WTC11 (cell line): ENCODE results near the gene GPN2. TPM values are rescaled to one million over a fixed set of nuclear protein-coding genes. Genes with fewer than 3 reads are reported as not detected.
A peak's percentile ranks its signal among the peaks of the same experiment; 100 is the strongest.

Experiments
- ATAC-seq: fragments of 200-7000 bp; cut with Tn5 transposase; 2 replicates; pipeline ENCODE4 v1.10.0; 2021; ENCODE audit warnings: mild to moderate bottlenecking, moderate library complexity
- CTCF ChIA-PET: fragments of 300-600 bp; sonication (Branson Sonifier 250); formaldehyde crosslinking; loops from one replicate; lab custom pipeline; 2021; ENCODE audit warnings: antibody characterized with exemption; lab: Charles Lee
- POLR2A ChIA-PET: fragments of 350-600 bp; sonication (Branson Sonifier 250); formaldehyde crosslinking; loops from one replicate; lab custom pipeline; 2021; ENCODE audit warnings: antibody characterized with exemption; lab: Charles Lee
- DNase-seq: peaks from one replicate; pipeline ENCODE4 v3.0.0; 2021; ENCODE audit warnings: low spot score
- H3K27ac Mint-ChIP-seq: 2 replicates; pipeline ENCODE4 v1.8.0; 2021; ENCODE audit warnings: mixed read lengths
- H3K27me3 Mint-ChIP-seq: 2 replicates; pipeline ENCODE4 v1.8.0; 2021; ENCODE audit warnings: low read depth, mild to moderate bottlenecking, moderate library complexity, mixed read lengths
- H3K36me3 Mint-ChIP-seq: 2 replicates; pipeline ENCODE4 v1.8.0; 2021; ENCODE audit warnings: mixed read lengths
- H3K4me1 Mint-ChIP-seq: 2 replicates; pipeline ENCODE4 v1.8.0; 2022; ENCODE audit warnings: mixed read lengths
- H3K4me3 Mint-ChIP-seq: 2 replicates; pipeline ENCODE4 v1.8.0; 2021; ENCODE audit warnings: mild to moderate bottlenecking, moderate library complexity, mixed read lengths
- H3K9me3 Mint-ChIP-seq: 2 replicates; pipeline ENCODE4 v1.8.0; 2021; ENCODE audit warnings: mixed read lengths
- FOXJ3 ChIP-seq: sonication (generic); formaldehyde crosslinking; IDR thresholded peaks from 2 replicates; pipeline ENCODE4 v1.9.0; 2021; ENCODE audit warnings: missing genetic modification reagents, mild to moderate bottlenecking, borderline replicate concordance
- IRF2 ChIP-seq: sonication (generic); formaldehyde crosslinking; IDR thresholded peaks from 2 replicates; pipeline ENCODE4 v1.8.0; 2022; ENCODE audit warnings: low read depth, missing genetic modification reagents, borderline replicate concordance
- MYBL2 ChIP-seq: sonication (generic); formaldehyde crosslinking; IDR thresholded peaks from 2 replicates; pipeline ENCODE4 v1.8.1; 2023; ENCODE audit warnings: mild to moderate bottlenecking, moderate library complexity, missing genetic modification reagents
- NR2C2 ChIP-seq: sonication (generic); formaldehyde crosslinking; IDR thresholded peaks from 2 replicates; pipeline ENCODE4 v1.8.0; 2022; ENCODE audit warnings: mild to moderate bottlenecking, missing genetic modification reagents
- RELA ChIP-seq: sonication (generic); formaldehyde crosslinking; IDR thresholded peaks from 2 replicates; pipeline ENCODE4 v1.8.1; 2022; ENCODE audit warnings: missing genetic modification reagents, mild to moderate bottlenecking, borderline replicate concordance
- ZNF138 ChIP-seq: sonication (generic); formaldehyde crosslinking; conservative IDR thresholded peaks from 2 replicates; pipeline ENCODE4 v1.8.1; 2022; ENCODE audit warnings: mild to moderate bottlenecking, moderate library complexity, missing genetic modification reagents
- ZNF416 ChIP-seq: fragments of 250-450 bp; sonication (Bioruptor Pico); IDR thresholded peaks from 2 replicates; pipeline ENCODE4 v1.9.0; 2021; ENCODE audit warnings: mild to moderate bottlenecking, inconsistent platforms
- total RNA-seq: library from RNA; stranded (reverse); gene quantifications from 3 replicates; pipeline ENCODE4 v1.2.3, GENCODE V29; 2021
- TF ChIP-seq, protein P1 (sequence below): sonication (generic); formaldehyde crosslinking; IDR thresholded peaks from 2 replicates; pipeline ENCODE4 v1.8.1; 2022; ENCODE audit warnings: mild to moderate bottlenecking, moderate library complexity, missing genetic modification reagents
- TF ChIP-seq, protein P2 (sequence below): sonication (generic); formaldehyde crosslinking; IDR thresholded peaks from 2 replicates; pipeline ENCODE4 v1.8.0; 2022; ENCODE audit warnings: mild to moderate bottlenecking, missing genetic modification reagents
- TF ChIP-seq, protein P3 (sequence below): sonication (generic); formaldehyde crosslinking; IDR thresholded peaks from 2 replicates; pipeline ENCODE4 v1.8.0; 2023; ENCODE audit warnings: missing genetic modification reagents, mild to moderate bottlenecking, borderline replicate concordance
- TF ChIP-seq, protein P4 (sequence below): sonication (generic); formaldehyde crosslinking; IDR thresholded peaks from 2 replicates; pipeline ENCODE4 v1.8.1; 2022; ENCODE audit warnings: mild to moderate bottlenecking, missing genetic modification reagents, moderate library complexity, borderline replicate concordance
- TF ChIP-seq, protein P5 (sequence below): sonication (generic); formaldehyde crosslinking; IDR thresholded peaks from 2 replicates; pipeline ENCODE4 v1.8.1; 2023; ENCODE audit warnings: mild to moderate bottlenecking, missing genetic modification reagents, moderate library complexity
- TF ChIP-seq, protein P6 (sequence below): sonication (generic); formaldehyde crosslinking; IDR thresholded peaks from 2 replicates; pipeline ENCODE4 v1.8.0; 2022; ENCODE audit warnings: missing genetic modification reagents
- TF ChIP-seq, protein P7 (sequence below): sonication (generic); formaldehyde crosslinking; IDR thresholded peaks from 2 replicates; pipeline ENCODE4 v1.8.1; 2022; ENCODE audit warnings: missing genetic modification reagents, borderline replicate concordance
- TF ChIP-seq, protein P8 (sequence below): sonication (generic); formaldehyde crosslinking; IDR thresholded peaks from 2 replicates; pipeline ENCODE4 v1.8.0; 2023; ENCODE audit warnings: mild to moderate bottlenecking, missing genetic modification reagents
- TF ChIP-seq, protein P9 (sequence below): sonication (generic); formaldehyde crosslinking; conservative IDR thresholded peaks from 2 replicates; pipeline ENCODE4 v1.8.1; 2022; ENCODE audit warnings: mild to moderate bottlenecking, missing genetic modification reagents
- TF ChIP-seq, protein P10 (sequence below): sonication (generic); formaldehyde crosslinking; IDR thresholded peaks from 2 replicates; pipeline ENCODE4 v1.8.1; 2023; ENCODE audit warnings: mild to moderate bottlenecking, missing genetic modification reagents

GPN2 gene
- total RNA-seq, 1 experiment from 2014 or later = 38.5 TPM

DNA sequence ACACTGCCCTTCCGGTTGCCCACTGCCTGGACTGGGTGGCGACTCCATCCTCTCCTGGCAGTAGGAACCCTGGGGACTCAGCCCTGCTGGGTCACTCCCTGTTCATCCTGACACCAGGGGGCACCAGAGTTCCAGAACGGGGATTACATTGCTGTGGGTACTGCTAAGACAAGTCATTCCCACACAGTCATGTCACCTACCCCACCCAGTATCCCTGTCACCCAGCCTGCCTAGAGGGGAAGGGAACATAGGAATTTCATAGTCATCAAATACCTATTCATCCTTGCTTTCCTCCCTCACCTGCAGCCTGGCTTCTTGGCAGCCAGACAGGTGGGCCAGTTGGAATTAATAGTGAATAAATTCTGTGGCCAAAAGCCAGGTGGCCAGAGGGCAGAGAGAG lies 36.9 kb downstream of the GPN2 start (continued):
- TF ChIP-seq, protein P1, sequence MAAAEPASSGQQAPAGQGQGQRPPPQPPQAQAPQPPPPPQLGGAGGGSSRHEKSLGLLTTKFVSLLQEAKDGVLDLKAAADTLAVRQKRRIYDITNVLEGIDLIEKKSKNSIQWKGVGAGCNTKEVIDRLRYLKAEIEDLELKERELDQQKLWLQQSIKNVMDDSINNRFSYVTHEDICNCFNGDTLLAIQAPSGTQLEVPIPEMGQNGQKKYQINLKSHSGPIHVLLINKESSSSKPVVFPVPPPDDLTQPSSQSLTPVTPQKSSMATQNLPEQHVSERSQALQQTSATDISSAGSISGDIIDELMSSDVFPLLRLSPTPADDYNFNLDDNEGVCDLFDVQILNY (CRISPR knock-in tag) = no peak
- TF ChIP-seq, protein P2, sequence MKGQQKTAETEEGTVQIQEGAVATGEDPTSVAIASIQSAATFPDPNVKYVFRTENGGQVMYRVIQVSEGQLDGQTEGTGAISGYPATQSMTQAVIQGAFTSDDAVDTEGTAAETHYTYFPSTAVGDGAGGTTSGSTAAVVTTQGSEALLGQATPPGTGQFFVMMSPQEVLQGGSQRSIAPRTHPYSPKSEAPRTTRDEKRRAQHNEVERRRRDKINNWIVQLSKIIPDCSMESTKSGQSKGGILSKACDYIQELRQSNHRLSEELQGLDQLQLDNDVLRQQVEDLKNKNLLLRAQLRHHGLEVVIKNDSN = no peak
- TF ChIP-seq, protein P3, sequence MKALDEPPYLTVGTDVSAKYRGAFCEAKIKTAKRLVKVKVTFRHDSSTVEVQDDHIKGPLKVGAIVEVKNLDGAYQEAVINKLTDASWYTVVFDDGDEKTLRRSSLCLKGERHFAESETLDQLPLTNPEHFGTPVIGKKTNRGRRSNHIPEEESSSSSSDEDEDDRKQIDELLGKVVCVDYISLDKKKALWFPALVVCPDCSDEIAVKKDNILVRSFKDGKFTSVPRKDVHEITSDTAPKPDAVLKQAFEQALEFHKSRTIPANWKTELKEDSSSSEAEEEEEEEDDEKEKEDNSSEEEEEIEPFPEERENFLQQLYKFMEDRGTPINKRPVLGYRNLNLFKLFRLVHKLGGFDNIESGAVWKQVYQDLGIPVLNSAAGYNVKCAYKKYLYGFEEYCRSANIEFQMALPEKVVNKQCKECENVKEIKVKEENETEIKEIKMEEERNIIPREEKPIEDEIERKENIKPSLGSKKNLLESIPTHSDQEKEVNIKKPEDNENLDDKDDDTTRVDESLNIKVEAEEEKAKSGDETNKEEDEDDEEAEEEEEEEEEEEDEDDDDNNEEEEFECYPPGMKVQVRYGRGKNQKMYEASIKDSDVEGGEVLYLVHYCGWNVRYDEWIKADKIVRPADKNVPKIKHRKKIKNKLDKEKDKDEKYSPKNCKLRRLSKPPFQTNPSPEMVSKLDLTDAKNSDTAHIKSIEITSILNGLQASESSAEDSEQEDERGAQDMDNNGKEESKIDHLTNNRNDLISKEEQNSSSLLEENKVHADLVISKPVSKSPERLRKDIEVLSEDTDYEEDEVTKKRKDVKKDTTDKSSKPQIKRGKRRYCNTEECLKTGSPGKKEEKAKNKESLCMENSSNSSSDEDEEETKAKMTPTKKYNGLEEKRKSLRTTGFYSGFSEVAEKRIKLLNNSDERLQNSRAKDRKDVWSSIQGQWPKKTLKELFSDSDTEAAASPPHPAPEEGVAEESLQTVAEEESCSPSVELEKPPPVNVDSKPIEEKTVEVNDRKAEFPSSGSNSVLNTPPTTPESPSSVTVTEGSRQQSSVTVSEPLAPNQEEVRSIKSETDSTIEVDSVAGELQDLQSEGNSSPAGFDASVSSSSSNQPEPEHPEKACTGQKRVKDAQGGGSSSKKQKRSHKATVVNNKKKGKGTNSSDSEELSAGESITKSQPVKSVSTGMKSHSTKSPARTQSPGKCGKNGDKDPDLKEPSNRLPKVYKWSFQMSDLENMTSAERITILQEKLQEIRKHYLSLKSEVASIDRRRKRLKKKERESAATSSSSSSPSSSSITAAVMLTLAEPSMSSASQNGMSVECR (CRISPR knock-in tag) = no peak
- TF ChIP-seq, protein P4, sequence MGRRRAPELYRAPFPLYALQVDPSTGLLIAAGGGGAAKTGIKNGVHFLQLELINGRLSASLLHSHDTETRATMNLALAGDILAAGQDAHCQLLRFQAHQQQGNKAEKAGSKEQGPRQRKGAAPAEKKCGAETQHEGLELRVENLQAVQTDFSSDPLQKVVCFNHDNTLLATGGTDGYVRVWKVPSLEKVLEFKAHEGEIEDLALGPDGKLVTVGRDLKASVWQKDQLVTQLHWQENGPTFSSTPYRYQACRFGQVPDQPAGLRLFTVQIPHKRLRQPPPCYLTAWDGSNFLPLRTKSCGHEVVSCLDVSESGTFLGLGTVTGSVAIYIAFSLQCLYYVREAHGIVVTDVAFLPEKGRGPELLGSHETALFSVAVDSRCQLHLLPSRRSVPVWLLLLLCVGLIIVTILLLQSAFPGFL (CRISPR knock-in tag) = no peak
- TF ChIP-seq, protein P5, sequence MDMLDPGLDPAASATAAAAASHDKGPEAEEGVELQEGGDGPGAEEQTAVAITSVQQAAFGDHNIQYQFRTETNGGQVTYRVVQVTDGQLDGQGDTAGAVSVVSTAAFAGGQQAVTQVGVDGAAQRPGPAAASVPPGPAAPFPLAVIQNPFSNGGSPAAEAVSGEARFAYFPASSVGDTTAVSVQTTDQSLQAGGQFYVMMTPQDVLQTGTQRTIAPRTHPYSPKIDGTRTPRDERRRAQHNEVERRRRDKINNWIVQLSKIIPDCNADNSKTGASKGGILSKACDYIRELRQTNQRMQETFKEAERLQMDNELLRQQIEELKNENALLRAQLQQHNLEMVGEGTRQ = no peak
- TF ChIP-seq, protein P6, sequence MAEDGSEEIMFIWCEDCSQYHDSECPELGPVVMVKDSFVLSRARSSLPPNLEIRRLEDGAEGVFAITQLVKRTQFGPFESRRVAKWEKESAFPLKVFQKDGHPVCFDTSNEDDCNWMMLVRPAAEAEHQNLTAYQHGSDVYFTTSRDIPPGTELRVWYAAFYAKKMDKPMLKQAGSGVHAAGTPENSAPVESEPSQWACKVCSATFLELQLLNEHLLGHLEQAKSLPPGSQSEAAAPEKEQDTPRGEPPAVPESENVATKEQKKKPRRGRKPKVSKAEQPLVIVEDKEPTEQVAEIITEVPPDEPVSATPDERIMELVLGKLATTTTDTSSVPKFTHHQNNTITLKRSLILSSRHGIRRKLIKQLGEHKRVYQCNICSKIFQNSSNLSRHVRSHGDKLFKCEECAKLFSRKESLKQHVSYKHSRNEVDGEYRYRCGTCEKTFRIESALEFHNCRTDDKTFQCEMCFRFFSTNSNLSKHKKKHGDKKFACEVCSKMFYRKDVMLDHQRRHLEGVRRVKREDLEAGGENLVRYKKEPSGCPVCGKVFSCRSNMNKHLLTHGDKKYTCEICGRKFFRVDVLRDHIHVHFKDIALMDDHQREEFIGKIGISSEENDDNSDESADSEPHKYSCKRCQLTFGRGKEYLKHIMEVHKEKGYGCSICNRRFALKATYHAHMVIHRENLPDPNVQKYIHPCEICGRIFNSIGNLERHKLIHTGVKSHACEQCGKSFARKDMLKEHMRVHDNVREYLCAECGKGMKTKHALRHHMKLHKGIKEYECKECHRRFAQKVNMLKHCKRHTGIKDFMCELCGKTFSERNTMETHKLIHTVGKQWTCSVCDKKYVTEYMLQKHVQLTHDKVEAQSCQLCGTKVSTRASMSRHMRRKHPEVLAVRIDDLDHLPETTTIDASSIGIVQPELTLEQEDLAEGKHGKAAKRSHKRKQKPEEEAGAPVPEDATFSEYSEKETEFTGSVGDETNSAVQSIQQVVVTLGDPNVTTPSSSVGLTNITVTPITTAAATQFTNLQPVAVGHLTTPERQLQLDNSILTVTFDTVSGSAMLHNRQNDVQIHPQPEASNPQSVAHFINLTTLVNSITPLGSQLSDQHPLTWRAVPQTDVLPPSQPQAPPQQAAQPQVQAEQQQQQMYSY (CRISPR knock-in tag) = no peak
- TF ChIP-seq NR2C2 (CRISPR knock-in tag) = no peak
- no peak for TF ChIP-seq ZNF138 (CRISPR knock-in tag)
- TF ChIP-seq MYBL2 (CRISPR knock-in tag) = no peak

DNA sequence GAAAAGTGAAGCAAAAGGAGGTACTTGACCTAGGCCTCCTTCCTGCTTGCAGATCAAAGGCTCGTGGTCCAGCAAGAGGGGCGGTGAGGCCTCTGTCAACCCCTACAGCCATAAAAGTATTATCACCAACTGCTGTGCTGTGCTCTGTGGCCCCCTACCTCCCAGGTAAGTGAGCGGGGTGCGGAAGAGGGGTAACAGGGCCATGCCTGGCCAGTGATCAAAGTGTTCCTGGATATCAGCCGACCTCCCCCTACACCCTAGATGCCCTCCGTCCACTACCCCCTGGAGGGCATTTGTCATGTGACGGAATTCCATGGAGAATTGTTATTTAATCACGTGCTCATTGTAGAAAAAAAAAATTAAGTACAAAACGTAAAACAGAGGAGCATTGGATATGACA lies 37.4 kb downstream of the GPN2 start:
- Mint-ChIP-seq H3K36me3 (peaks cover 39% of the 10 kb centered on the region), H3K9me3 (no peaks in the 10 kb centered on the region), H3K4me3 (no peak overlapping the region), H3K27ac (peak overlapping the region; percentile 5), H3K27me3 (no peaks in the 10 kb centered on the region), H3K4me1 (peaks cover 10% of the 10 kb centered on the region)
- DNase-seq = no peak
- POLR2A ChIA-PET = no interaction called here
- no peak for ATAC-seq
- CTCF ChIA-PET = no interaction called here
- TF ChIP-seq, protein P7, sequence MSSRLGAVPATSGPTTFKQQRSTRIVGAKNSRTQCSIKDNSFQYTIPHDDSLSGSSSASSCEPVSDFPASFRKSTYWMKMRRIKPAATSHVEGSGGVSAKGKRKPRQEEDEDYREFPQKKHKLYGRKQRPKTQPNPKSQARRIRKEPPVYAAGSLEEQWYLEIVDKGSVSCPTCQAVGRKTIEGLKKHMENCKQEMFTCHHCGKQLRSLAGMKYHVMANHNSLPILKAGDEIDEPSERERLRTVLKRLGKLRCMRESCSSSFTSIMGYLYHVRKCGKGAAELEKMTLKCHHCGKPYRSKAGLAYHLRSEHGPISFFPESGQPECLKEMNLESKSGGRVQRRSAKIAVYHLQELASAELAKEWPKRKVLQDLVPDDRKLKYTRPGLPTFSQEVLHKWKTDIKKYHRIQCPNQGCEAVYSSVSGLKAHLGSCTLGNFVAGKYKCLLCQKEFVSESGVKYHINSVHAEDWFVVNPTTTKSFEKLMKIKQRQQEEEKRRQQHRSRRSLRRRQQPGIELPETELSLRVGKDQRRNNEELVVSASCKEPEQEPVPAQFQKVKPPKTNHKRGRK (CRISPR knock-in tag) = no peak
- TF ChIP-seq IRF2 = no peak
- TF ChIP-seq, protein P8, sequence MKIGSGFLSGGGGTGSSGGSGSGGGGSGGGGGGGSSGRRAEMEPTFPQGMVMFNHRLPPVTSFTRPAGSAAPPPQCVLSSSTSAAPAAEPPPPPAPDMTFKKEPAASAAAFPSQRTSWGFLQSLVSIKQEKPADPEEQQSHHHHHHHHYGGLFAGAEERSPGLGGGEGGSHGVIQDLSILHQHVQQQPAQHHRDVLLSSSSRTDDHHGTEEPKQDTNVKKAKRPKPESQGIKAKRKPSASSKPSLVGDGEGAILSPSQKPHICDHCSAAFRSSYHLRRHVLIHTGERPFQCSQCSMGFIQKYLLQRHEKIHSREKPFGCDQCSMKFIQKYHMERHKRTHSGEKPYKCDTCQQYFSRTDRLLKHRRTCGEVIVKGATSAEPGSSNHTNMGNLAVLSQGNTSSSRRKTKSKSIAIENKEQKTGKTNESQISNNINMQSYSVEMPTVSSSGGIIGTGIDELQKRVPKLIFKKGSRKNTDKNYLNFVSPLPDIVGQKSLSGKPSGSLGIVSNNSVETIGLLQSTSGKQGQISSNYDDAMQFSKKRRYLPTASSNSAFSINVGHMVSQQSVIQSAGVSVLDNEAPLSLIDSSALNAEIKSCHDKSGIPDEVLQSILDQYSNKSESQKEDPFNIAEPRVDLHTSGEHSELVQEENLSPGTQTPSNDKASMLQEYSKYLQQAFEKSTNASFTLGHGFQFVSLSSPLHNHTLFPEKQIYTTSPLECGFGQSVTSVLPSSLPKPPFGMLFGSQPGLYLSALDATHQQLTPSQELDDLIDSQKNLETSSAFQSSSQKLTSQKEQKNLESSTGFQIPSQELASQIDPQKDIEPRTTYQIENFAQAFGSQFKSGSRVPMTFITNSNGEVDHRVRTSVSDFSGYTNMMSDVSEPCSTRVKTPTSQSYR (CRISPR knock-in tag) = no peak
- TF ChIP-seq, protein P9, sequence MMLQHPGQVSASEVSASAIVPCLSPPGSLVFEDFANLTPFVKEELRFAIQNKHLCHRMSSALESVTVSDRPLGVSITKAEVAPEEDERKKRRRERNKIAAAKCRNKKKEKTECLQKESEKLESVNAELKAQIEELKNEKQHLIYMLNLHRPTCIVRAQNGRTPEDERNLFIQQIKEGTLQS (CRISPR knock-in tag) = no peak
- TF ChIP-seq, protein P10, sequence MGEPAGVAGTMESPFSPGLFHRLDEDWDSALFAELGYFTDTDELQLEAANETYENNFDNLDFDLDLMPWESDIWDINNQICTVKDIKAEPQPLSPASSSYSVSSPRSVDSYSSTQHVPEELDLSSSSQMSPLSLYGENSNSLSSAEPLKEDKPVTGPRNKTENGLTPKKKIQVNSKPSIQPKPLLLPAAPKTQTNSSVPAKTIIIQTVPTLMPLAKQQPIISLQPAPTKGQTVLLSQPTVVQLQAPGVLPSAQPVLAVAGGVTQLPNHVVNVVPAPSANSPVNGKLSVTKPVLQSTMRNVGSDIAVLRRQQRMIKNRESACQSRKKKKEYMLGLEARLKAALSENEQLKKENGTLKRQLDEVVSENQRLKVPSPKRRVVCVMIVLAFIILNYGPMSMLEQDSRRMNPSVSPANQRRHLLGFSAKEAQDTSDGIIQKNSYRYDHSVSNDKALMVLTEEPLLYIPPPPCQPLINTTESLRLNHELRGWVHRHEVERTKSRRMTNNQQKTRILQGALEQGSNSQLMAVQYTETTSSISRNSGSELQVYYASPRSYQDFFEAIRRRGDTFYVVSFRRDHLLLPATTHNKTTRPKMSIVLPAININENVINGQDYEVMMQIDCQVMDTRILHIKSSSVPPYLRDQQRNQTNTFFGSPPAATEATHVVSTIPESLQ = no peak
- TF ChIP-seq FOXJ3 (CRISPR knock-in tag) = no peak
- no peak for TF ChIP-seq RELA
- TF ChIP-seq ZNF416 (CRISPR knock-in tag) = no peak
